ENCODE measurements around the gene IFFO2. TPM values are rescaled to one million over a fixed set of nuclear protein-coding genes. Genes with fewer than 3 reads are reported as not detected.

The IFFO2 gene
- total and polyA plus RNA-seq, 2 of the 13 experiments (the other 11 are each of a cell fraction or from before 2014, with no cell fraction given): 7.3 to 16.7 TPM

DNA sequence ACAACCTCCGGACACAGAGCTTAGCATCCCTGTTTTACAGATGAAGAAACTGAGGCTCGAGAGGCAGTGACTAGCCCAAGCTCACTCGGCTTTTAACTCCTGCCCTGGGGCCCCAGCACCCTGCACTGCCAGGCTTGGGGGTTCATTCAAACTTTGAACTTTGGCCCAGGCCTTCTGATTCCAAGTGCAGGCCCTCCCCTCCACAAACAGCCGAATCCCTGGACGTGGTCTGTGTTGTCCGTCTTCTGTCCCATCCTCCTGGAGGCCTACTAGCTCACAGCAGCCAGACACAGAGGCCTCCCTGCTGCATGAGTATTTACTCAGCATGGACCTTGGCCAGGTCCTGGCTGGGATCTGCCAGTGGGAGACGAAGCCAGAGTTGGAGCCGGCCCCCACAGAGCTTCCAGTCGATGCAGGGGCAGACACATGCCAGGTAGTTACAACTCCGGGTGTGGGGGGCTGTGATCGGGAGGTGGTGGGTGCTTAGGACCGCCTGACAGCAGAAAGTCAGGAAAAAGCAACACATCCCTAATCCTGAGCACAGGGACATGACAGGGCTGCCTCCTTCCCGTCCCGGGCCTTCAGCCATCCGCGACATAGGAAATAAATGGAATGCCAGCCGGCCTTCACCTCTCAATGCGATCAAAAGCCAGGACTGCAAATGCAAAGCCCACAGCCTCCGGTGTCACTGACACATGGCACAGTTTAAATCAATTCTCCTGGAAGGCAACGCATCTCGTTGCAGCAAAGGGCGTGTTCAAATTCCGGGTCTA, 7.4 kb downstream of the IFFO2 start (continued):
- TF ChIP-seq ZNF879 (CRISPR knock-in tag; IDR thresholded peaks at IDR 0.05): peak; percentile 89
- TF ChIP-seq MBNL3 (CRISPR knock-in tag; conservative IDR thresholded peaks at IDR 0.05): no peak
- no peak for TF ChIP-seq ZNF670 (CRISPR knock-in tag; IDR thresholded peaks at IDR 0.05; ENCODE audit: borderline replicate concordance)
- no peak for TF ChIP-seq ZNF850 (CRISPR knock-in tag; conservative IDR thresholded peaks at IDR 0.05)
- TF ChIP-seq HOXD1 (CRISPR knock-in tag; IDR thresholded peaks at IDR 0.05): peak; percentile 82; the same call in 1 of the 2 replicates
- peak; percentile 88 for TF ChIP-seq POLR2G (IDR thresholded peaks at IDR 0.05; ENCODE audit: low read depth, low read length)
- TF ChIP-seq JUND (CRISPR knock-in tag; IDR thresholded peaks at IDR 0.05): peak; percentile 55
- TF ChIP-seq CHD2 (IDR thresholded peaks at IDR 0.05; ENCODE audit: low read depth, low read length): no peak
- TF ChIP-seq ELF4 (CRISPR knock-in tag; IDR thresholded peaks at IDR 0.05; ENCODE audit: borderline replicate concordance): peak; percentile 75; the same call in 1 of the 2 replicates
- no peak for TF ChIP-seq JARID2 (CRISPR knock-in tag; IDR thresholded peaks at IDR 0.05; ENCODE audit: insufficient replicate concordance)
- peak; percentile 100 for TF ChIP-seq ZNF292 (CRISPR knock-in tag; IDR thresholded peaks at IDR 0.05; ENCODE audit: borderline replicate concordance, low read depth)
- TF ChIP-seq HOXA5 (CRISPR knock-in tag; IDR thresholded peaks at IDR 0.05): peak; percentile 93
- peak; percentile 90 for TF ChIP-seq HNF4G (IDR thresholded peaks at IDR 0.05; ENCODE audit: borderline replicate concordance, low read depth, low read length)
- peak; percentile 93 for TF ChIP-seq HNF4G (CRISPR knock-in tag; IDR thresholded peaks at IDR 0.05; ENCODE audit: borderline replicate concordance, low read depth)
- TF ChIP-seq ZNF281 (CRISPR knock-in tag; IDR thresholded peaks at IDR 0.05; ENCODE audit: borderline replicate concordance): peak; percentile 62; the same call in 1 of the 2 replicates
- no peak for TF ChIP-seq MNT (IDR thresholded peaks at IDR 0.05)
- TF ChIP-seq, protein P1, sequence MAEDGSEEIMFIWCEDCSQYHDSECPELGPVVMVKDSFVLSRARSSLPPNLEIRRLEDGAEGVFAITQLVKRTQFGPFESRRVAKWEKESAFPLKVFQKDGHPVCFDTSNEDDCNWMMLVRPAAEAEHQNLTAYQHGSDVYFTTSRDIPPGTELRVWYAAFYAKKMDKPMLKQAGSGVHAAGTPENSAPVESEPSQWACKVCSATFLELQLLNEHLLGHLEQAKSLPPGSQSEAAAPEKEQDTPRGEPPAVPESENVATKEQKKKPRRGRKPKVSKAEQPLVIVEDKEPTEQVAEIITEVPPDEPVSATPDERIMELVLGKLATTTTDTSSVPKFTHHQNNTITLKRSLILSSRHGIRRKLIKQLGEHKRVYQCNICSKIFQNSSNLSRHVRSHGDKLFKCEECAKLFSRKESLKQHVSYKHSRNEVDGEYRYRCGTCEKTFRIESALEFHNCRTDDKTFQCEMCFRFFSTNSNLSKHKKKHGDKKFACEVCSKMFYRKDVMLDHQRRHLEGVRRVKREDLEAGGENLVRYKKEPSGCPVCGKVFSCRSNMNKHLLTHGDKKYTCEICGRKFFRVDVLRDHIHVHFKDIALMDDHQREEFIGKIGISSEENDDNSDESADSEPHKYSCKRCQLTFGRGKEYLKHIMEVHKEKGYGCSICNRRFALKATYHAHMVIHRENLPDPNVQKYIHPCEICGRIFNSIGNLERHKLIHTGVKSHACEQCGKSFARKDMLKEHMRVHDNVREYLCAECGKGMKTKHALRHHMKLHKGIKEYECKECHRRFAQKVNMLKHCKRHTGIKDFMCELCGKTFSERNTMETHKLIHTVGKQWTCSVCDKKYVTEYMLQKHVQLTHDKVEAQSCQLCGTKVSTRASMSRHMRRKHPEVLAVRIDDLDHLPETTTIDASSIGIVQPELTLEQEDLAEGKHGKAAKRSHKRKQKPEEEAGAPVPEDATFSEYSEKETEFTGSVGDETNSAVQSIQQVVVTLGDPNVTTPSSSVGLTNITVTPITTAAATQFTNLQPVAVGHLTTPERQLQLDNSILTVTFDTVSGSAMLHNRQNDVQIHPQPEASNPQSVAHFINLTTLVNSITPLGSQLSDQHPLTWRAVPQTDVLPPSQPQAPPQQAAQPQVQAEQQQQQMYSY (CRISPR knock-in tag; IDR thresholded peaks at IDR 0.05): peak; percentile 66; the same call in 1 of the 2 replicates
- TF ChIP-seq, protein P2, sequence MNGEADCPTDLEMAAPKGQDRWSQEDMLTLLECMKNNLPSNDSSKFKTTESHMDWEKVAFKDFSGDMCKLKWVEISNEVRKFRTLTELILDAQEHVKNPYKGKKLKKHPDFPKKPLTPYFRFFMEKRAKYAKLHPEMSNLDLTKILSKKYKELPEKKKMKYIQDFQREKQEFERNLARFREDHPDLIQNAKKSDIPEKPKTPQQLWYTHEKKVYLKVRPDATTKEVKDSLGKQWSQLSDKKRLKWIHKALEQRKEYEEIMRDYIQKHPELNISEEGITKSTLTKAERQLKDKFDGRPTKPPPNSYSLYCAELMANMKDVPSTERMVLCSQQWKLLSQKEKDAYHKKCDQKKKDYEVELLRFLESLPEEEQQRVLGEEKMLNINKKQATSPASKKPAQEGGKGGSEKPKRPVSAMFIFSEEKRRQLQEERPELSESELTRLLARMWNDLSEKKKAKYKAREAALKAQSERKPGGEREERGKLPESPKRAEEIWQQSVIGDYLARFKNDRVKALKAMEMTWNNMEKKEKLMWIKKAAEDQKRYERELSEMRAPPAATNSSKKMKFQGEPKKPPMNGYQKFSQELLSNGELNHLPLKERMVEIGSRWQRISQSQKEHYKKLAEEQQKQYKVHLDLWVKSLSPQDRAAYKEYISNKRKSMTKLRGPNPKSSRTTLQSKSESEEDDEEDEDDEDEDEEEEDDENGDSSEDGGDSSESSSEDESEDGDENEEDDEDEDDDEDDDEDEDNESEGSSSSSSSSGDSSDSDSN (CRISPR knock-in tag; IDR thresholded peaks at IDR 0.05): peak; percentile 93
- no peak for TF ChIP-seq ZNF652 (CRISPR knock-in tag; IDR thresholded peaks at IDR 0.05; ENCODE audit: borderline replicate concordance, low read depth)
